H9 (cell line): ENCODE data around the gene ABHD11. TPM values are rescaled to one million over a fixed set of nuclear protein-coding genes. Genes with fewer than 3 reads are reported as not detected.

ENCODE experiments used
- DNase-seq: peaks from one replicate; pipeline ENCODE4 v3.0.0-alpha.2; 2017
- H2AFZ ChIP-seq: one replicate; pipeline ENCODE4 v1.6.1; 2013; ENCODE audit warnings: mild to moderate bottlenecking, low read length, control low read depth, moderate library complexity
- H2AK5ac ChIP-seq: 2 replicates; pipeline ENCODE4 v1.6.1; 2013; ENCODE audit warnings: low read length, control low read depth, mixed read lengths; ENCODE audit not compliant: insufficient read length
- H2BK120ac ChIP-seq: one replicate; pipeline ENCODE4 v1.6.1; 2013; ENCODE audit warnings: low read depth, mild to moderate bottlenecking, low read length, control low read depth, inconsistent platforms; ENCODE audit not compliant: poor library complexity, severe bottlenecking
- H2BK12ac ChIP-seq: 2 replicates; pipeline ENCODE4 v1.6.1; 2013; ENCODE audit warnings: low read length, control low read depth, mixed read lengths, low read depth; ENCODE audit not compliant: insufficient read length
- H2BK15ac ChIP-seq: 2 replicates; pipeline ENCODE4 v1.6.1; 2013; ENCODE audit warnings: low read depth, low read length, control low read depth
- H2BK20ac ChIP-seq: one replicate; pipeline ENCODE4 v1.6.1; 2013; ENCODE audit warnings: low read depth, mild to moderate bottlenecking, low read length, control low read depth, inconsistent platforms; ENCODE audit not compliant: poor library complexity, severe bottlenecking
- H2BK5ac ChIP-seq: 2 replicates; pipeline ENCODE4 v1.6.1; 2013; ENCODE audit warnings: low read length, control low read depth, mixed read lengths; ENCODE audit not compliant: insufficient read length
- H3K14ac ChIP-seq: 2 replicates; pipeline ENCODE4 v1.6.1; 2013; ENCODE audit warnings: low read length, control low read depth; ENCODE audit not compliant: insufficient read depth
- H3K18ac ChIP-seq: 2 replicates; pipeline ENCODE4 v1.6.1; 2013; ENCODE audit warnings: low read depth, mild to moderate bottlenecking, mixed read lengths, low read length, control low read depth; ENCODE audit not compliant: insufficient read length
- H3K23ac ChIP-seq: 2 replicates; pipeline ENCODE4 v1.6.1; 2013; ENCODE audit warnings: low read length, control low read depth, mixed read lengths, low read depth; ENCODE audit not compliant: insufficient read length
- H3K23me2 ChIP-seq: 2 replicates; pipeline ENCODE4 v1.6.1; 2013; ENCODE audit warnings: low read depth, mild to moderate bottlenecking, mixed read lengths, low read length, control low read depth; ENCODE audit not compliant: insufficient read length, poor library complexity, severe bottlenecking
- H3K27ac ChIP-seq: 2 replicates; pipeline ENCODE4 v1.5.1; 2013; ENCODE audit warnings: low read length, control low read depth, mixed read lengths, low read depth; ENCODE audit not compliant: insufficient read length
- H3K27me3 ChIP-seq: 2 replicates; pipeline ENCODE4 v1.6.1; 2013; ENCODE audit warnings: low read length, control low read depth, inconsistent platforms; ENCODE audit not compliant: insufficient read depth
- H3K4ac ChIP-seq: 2 replicates; pipeline ENCODE4 v1.6.1; 2013; ENCODE audit warnings: low read depth, mild to moderate bottlenecking, control low read depth, inconsistent platforms, low read length, moderate library complexity
- H3K4me1 ChIP-seq: 2 replicates; pipeline ENCODE4 v1.6.1; 2013; ENCODE audit warnings: low read length, control low read depth, inconsistent platforms; ENCODE audit not compliant: insufficient read depth
- H3K4me2 ChIP-seq: 2 replicates; pipeline ENCODE4 v1.6.1; 2013; ENCODE audit warnings: low read length, control low read depth, mixed read lengths; ENCODE audit not compliant: insufficient read length, insufficient read depth
- H3K56ac ChIP-seq: 2 replicates; pipeline ENCODE4 v1.6.1; 2013; ENCODE audit warnings: low read depth, mild to moderate bottlenecking, mixed read lengths, low read length, control low read depth; ENCODE audit not compliant: insufficient read length
- H3K79me1 ChIP-seq: 2 replicates; pipeline ENCODE4 v1.6.1; 2013; ENCODE audit warnings: low read depth, mild to moderate bottlenecking, moderate library complexity, low read length, control low read depth, inconsistent platforms; ENCODE audit not compliant: insufficient read depth, poor library complexity, severe bottlenecking
- H3K79me2 ChIP-seq: 2 replicates; pipeline ENCODE4 v1.6.1; 2013; ENCODE audit warnings: low read length, control low read depth, inconsistent platforms; ENCODE audit not compliant: insufficient read depth
- H3K9ac ChIP-seq: 2 replicates; pipeline ENCODE4 v1.6.1; 2013; ENCODE audit warnings: low read length, control low read depth, mixed read lengths; ENCODE audit not compliant: insufficient read length; ENCODE audit errors: extremely low read depth
- H3K9me3 ChIP-seq: one replicate; pipeline ENCODE4 v1.6.1; 2013; ENCODE audit warnings: low read depth, low read length, inconsistent platforms; ENCODE audit not compliant: control insufficient read depth
- H3T11ph ChIP-seq: one replicate; pipeline ENCODE4 v1.6.1; 2013; ENCODE audit warnings: mild to moderate bottlenecking, low read length, control low read depth, inconsistent platforms
- H4K20me1 ChIP-seq: one replicate; pipeline ENCODE4 v1.6.1; 2013; ENCODE audit not compliant: control insufficient read depth, insufficient read length, insufficient read depth
- H4K5ac ChIP-seq: 2 replicates; pipeline ENCODE4 v1.6.1; 2013; ENCODE audit warnings: low read depth, mild to moderate bottlenecking, mixed read lengths, low read length, control low read depth; ENCODE audit not compliant: insufficient read length
- H4K8ac ChIP-seq: replicated peaks from 2 replicates; pipeline ENCODE4 v1.6.1; 2013; ENCODE audit warnings: low read length, control low read depth, mixed read lengths, low read depth; ENCODE audit not compliant: insufficient read length
- H4K91ac ChIP-seq: 2 replicates; pipeline ENCODE4 v1.6.1; 2013; ENCODE audit warnings: low read depth, mild to moderate bottlenecking, moderate library complexity, mixed read lengths, low read length, control low read depth; ENCODE audit not compliant: insufficient read length
- H3K27ac Mint-ChIP-seq, 3 experiments: 2 replicates in 2 of 3; 3 replicates in 1 of 3; pipeline ENCODE4 v1.8.0; 2020 to 2021; ENCODE audit warnings: mixed read lengths in 3 of 3, mild to moderate bottlenecking in 1 of 3, moderate library complexity in 1 of 3
- H3K27me3 Mint-ChIP-seq: 2 replicates; pipeline ENCODE4 v1.8.0; 2021; ENCODE audit warnings: low read depth, mild to moderate bottlenecking, moderate library complexity, mixed read lengths
- H3K36me3 Mint-ChIP-seq, 3 experiments: 2 replicates in 2 of 3; 3 replicates in 1 of 3; pipeline ENCODE4 v1.8.0; 2020 to 2021; ENCODE audit warnings: low read depth in 3 of 3, mixed read lengths in 3 of 3; ENCODE audit not compliant: insufficient read depth in 1 of 3
- H3K4me1 Mint-ChIP-seq, 2 experiments: 2 replicates each; pipeline ENCODE4 v1.8.0; 2020; ENCODE audit warnings: mixed read lengths in 2 of 2
- H3K4me3 Mint-ChIP-seq, 2 experiments: 2 replicates in 1 of 2; 3 replicates in 1 of 2; pipeline ENCODE4 v1.8.0; 2020 to 2021; ENCODE audit warnings: mild to moderate bottlenecking in 2 of 2, mixed read lengths in 2 of 2, moderate library complexity in 1 of 2
- H3K9me3 Mint-ChIP-seq, 2 experiments: 2 replicates in 1 of 2; 3 replicates in 1 of 2; pipeline ENCODE4 v1.8.0; 2020; ENCODE audit warnings: mild to moderate bottlenecking in 2 of 2, mixed read lengths in 2 of 2, moderate library complexity in 1 of 2
- WGBS: extraction: QIAGEN DNeasy Blood & Tissue Kit; methylation state at CpG from one replicate; pipeline ENCODE4 v1.1.7; 2013; ENCODE audit warnings: missing lambda C conversion rate, low lambda C conversion rate, mixed read lengths; ENCODE audit not compliant: insufficient read length; ENCODE audit errors: extremely low coverage; 5-methylcytosine and 5-hydroxymethylcytosine counted together
- total RNA-seq: library from RNA; stranded (reverse); gene quantifications from 2 replicates; pipeline ENCODE4 v1.2.1, GENCODE V29; 2021
- TF ChIP-seq, protein P1 (sequence below): fragments of 200-600 bp; sonication (generic); conservative IDR thresholded peaks from 3 replicates; pipeline ENCODE4 v1.8.0; 2021; ENCODE audit warnings: antibody characterized with exemption, mild to moderate bottlenecking

ABHD11 gene
- total RNA-seq, 1 experiment from 2014 or later: 34.4 TPM

DNA sequence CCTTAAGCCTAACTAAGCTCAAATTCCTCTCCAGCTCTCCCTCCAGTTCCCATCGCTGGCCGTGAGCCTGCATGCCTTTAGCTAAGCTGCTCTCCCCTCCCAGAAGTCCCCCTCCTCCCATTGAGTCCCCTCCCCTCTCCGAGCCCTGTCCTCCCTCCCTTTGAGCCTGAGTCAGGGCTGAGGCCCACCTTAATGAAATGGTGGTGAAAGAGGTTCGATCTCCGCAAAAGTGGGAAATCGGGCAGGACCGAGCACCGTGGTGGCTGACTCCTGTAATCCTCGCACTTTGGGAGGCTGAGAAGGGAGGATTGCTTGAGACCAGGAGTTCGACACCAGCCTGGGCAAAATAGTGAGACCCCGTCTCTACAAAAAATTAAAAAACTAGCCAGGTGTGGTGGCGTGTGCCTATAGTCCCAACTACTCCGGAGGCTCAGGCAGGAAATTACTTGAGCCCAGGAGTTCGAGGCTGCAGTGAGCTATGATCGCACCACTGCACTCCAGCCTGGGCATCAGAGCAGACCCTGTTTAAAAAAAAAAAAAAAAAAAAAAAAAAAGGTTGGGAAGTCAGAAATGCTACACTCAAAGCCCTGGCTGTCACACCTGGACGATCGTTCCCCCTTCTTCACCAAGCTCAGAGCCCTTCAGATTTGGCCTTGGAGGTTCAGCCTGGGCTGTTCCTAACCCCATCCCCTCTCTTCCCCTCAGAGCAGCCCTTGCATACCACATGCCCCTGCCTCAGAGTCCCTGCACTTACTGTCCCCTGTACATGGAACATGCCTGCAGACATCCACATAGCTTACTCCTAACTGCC lies 32.5 kb upstream of the ABHD11 start:
- Histone ChIP-seq H3K27ac (no peak overlapping the region), H4K91ac (no peak overlapping the region), H4K8ac (no peak overlapping the region), H2BK5ac (no peak overlapping the region), H3K79me2 (no peaks in the 10 kb centered on the region), H3K14ac (peak overlapping the region; percentile 51; the same call in 1 of the 2 replicates), H3K4me2 (peak overlapping the region; percentile 73), H3K9me3 (no peaks in the 10 kb centered on the region), H3K4me1 (no peaks in the 10 kb centered on the region), H2AFZ (no peak overlapping the region), H3K23me2 (peaks cover 19% of the 10 kb centered on the region), H4K5ac (peak overlapping the region; percentile 2), H2BK15ac (no peak overlapping the region), H2BK120ac (no peak overlapping the region), H3K4ac (no peak overlapping the region), H2BK12ac (no peak overlapping the region), H3K18ac (peak overlapping the region; percentile 66), H3K79me1 (no peaks in the 10 kb centered on the region), H3T11ph (no peak overlapping the region), H3K56ac (no peak overlapping the region), H2AK5ac (no peak overlapping the region), H3K23ac (no peak overlapping the region), H3K27me3 (peaks cover 2% of the 10 kb centered on the region; the same call in 1 of the 2 replicates), H3K9ac (peak overlapping the region; percentile 8), H2BK20ac (no peak overlapping the region), H4K20me1 (peaks cover 3% of the 10 kb centered on the region)
- Mint-ChIP-seq H3K4me3 (peak overlapping the region; percentile 79 to 84), H3K9me3 (no peaks in the 10 kb centered on the region), H3K36me3 (peaks cover 0 to 10% (median 4%) of the 10 kb centered on the region in 3 experiments; a peak in 3 of 7 replicates), H3K27me3 (peaks cover 8% of the 10 kb centered on the region), H3K4me1 (peaks cover 12 to 26% of the 10 kb centered on the region in 2 experiments), H3K27ac (peak overlapping the region; percentile 40 to 90 (median 72); a peak in 3 of 7 replicates)
- WGBS: no CpG with 5 or more reads among the region's 17 CpGs
- TF ChIP-seq, protein P1, sequence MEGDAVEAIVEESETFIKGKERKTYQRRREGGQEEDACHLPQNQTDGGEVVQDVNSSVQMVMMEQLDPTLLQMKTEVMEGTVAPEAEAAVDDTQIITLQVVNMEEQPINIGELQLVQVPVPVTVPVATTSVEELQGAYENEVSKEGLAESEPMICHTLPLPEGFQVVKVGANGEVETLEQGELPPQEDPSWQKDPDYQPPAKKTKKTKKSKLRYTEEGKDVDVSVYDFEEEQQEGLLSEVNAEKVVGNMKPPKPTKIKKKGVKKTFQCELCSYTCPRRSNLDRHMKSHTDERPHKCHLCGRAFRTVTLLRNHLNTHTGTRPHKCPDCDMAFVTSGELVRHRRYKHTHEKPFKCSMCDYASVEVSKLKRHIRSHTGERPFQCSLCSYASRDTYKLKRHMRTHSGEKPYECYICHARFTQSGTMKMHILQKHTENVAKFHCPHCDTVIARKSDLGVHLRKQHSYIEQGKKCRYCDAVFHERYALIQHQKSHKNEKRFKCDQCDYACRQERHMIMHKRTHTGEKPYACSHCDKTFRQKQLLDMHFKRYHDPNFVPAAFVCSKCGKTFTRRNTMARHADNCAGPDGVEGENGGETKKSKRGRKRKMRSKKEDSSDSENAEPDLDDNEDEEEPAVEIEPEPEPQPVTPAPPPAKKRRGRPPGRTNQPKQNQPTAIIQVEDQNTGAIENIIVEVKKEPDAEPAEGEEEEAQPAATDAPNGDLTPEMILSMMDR: no peak
- no peak for DNase-seq
